EH (cell line): ENCODE data around the gene HOXC6.
A peak's percentile ranks its signal among the peaks of the same experiment; 100 is the strongest.

ENCODE experiments used
- DNase-seq: peaks from one replicate; pipeline ENCODE4 v3.0.0-alpha.2; 2015; ENCODE audit warnings: low read depth

The HOXC6 gene

DNA sequence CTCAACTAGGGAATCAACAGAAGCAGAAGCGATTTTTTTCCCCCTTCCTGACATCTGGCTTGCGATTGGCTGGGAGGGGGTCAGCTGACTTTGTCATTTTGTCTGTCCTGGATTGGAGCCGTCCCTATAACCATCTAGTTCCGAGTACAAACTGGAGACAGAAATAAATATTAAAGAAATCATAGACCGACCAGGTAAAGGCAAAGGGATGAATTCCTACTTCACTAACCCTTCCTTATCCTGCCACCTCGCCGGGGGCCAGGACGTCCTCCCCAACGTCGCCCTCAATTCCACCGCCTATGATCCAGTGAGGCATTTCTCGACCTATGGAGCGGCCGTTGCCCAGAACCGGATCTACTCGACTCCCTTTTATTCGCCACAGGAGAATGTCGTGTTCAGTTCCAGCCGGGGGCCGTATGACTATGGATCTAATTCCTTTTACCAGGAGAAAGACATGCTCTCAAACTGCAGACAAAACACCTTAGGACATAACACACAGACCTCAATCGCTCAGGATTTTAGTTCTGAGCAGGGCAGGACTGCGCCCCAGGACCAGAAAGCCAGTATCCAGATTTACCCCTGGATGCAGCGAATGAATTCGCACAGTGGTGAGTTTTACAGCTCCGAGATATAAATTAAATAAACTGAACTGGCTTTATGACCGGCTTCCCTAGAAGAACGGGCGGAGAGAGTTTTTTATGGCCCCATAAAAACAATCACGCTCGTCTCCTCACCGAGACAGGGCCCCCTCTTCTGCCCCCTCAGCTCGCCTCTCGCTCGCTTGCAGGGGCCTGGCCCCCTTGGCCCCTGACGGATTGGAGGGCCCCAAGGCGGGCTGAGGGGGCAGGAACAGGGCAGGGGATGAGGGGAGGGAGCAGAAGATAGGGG lies at the start of gene HOXC6:
TSS of gene HOXC6 (plus strand) at position 127 of the 888 bp plus-strand sequence. CDS start at position 209, 82 bp downstream.
- DNase-seq: no peak

DNA sequence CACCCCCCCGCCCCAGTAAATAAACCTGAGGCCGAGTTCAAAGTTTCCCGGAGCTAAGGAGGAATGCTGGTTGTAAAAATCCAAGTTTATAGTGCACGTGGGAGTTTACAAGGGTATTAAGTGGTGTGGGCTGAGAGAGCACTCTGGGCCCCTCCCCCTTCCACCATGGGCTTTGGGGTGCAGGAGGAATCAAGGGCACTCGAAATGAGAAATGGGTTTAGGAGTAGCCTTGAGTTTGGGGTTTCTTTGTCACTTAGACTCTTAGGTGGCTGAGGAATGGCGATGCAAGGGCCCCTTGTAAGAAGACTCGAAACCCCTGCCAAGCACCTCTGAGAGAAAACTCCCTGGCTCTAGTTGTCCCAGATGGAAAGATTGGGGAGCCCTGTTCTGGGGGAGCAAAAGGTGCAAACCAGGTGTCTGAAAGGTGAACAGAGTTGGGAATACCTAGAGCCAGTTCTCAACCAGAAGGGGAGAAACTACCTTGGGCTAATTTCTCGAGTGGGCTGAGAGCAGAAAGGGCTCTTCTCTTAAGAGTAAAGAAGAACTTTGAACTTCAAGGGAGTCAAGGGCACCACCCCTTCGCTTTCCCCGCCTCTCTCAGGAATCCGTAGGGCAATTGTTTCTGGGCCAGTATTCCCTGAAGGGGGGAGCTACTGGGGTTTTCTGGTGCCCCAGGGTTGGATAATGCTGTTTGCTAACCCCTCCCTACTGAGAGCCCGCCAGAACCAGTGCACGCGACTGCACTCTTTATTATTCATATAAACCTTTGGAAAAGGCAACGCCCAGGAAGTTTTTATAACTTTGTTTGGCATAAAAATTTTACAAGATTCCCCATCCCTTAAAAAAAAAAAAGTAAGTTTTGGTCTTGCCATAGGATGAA lies 49.5 kb upstream of the HOXC6 start:
- peak; percentile 76 for DNase-seq

DNA sequence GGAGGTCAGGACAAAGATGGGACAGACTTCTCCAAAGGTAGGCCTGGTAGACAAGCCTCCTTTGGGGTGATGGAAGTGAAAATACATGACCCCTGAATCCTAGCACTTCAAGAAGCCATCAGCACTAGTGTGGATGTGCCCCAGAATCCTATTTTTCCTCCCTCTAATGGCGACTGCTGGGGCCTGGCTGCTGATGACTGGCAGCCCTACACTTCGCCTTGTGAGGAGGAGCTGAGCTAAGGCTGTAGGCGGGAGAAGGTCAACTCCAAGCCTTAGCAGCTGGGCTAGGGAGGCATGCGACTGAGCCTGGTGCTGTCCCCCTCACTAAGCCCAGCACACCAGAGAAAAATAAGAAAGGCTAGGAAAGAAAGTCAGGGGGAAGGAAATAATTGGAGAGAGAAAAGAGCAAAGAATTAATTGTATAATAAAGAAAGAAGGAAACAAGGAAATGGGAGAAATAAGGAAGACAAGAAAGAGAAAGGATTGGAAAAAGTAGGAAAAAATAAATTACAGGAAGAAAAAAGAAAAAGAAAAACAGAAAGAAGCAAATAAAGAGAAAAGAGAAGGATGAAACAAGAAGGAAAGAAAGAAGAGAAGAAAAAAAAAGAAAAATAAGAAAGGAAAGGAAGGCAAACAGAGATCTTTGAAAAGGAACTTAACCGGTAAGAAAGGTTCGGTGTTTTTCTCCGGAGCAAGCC lies 48.0 kb upstream of the HOXC6 start:
- peak; percentile 58 for DNase-seq

DNA sequence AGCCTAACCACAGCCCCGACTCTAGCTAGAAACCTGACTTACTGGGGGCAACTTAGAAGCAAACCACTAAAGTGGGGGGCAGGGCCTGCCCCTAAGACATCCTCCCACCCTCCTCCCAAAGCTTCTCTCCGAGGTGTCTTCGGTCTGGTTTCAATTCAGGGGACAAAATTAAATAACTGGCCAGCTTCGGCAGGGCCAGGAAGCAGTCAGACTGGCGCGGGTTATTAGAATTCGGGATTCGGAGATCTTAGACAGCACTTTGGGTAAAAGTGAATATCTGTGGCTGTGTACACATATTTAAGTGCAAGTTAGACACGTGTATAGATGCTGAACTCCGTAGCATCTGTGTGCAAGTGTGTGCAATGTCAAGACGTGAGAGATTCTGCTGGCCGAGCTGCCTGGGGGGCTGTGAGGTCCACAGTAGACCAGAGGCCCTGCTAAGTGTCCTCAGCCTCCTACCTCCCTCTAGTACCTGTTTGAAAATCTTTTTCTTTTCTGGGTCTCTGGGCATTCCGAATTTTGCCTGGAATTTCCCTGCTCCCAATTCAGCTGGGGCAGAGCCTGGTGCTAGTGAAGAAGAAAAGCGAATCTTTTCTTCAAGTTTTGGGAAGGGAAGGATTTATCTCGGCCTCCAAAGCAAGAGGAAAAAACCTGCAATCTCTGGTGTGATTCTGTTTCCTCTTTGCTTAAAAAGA lies 47.3 kb upstream of the HOXC6 start:
- DNase-seq: peak; percentile 40

DNA sequence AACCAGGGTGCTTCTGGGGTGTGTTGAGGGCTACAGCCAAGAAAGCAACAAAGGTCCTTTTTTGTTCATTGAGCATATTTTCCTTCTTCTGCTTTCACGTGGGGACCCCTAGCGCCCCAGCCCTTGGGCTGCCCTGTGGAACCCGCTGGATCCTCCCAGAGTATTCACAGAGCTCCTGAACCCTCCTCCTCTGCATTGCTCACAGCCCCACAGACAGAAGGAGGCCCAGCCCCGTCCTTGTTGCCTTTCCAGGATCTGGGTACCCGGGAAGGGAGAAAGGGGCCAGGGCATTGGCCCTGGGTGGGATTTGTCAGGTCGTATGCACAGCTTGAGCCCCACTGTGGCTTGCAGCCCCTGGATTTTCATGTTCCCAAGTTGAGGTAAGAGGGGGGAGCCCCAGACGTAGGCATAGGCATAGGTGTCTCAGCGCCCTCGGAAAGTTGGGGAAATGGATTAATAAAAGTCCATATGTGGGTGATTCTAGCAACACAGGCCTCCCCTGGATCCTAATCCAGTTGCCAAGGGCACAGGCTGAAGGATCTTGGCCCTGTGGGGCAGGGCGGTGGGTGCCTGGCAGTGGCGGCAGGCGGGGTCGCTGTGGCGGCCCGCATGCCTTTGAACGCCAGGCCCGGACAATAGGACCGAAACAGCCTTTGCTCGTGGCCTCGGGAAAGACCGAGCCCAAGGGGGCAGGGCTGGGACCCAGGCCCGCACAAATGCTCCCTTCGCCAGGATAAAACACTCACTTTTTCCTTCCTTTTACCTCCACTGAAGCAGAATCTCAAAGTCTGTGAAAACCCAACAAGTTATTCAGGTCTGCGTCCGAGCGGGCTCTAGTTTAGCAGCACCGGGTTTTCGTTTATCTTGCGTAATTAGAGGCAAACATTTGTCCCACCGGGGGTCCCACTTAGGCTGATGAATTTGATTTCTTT lies 46.3 kb upstream of the HOXC6 start:
- peak; percentile 60 for DNase-seq

DNA sequence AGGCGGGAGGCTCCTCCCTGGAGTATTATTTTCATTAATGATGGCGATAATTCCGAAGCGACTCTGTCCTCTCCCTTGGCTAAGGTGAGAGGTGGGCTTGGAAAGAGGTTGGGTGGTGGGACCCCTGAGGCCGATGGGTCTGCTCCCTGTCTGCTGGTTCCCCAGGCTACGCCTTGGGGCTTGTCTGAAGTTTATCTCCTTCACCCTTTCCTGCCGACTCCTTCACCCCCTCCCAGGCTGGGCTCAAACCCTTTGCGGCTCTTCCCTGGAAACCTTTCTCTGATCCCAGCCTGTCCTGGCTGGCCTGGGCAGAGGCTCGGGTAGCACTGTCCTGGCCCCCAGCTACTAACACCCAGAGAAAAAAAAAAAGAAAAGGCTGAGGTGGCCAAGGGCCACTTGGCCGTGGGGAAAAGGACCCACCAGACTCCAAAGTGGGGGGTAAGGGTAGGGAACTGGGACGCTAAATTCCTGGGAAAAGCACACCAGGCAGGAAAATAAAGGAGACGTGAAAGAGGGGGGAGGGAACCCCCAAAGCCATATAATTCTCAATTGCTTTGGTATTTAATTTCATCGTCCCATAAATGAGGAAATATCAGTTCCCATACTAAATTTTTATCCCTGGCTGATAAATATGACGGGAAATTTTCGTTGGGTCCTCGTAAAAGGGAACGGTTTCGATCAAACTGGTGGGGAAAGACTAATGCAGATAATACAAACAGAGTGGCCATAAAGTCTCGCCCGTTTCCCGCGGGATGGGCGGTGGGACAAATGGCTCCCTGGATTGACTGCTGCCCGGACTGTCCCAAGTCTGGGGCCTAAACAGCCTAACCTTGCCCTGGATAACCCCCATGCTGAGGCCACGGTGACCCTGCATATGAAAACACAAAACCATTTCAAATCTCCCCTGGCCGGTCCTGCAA lies 45.3 kb upstream of the HOXC6 start:
- DNase-seq: no peak

DNA sequence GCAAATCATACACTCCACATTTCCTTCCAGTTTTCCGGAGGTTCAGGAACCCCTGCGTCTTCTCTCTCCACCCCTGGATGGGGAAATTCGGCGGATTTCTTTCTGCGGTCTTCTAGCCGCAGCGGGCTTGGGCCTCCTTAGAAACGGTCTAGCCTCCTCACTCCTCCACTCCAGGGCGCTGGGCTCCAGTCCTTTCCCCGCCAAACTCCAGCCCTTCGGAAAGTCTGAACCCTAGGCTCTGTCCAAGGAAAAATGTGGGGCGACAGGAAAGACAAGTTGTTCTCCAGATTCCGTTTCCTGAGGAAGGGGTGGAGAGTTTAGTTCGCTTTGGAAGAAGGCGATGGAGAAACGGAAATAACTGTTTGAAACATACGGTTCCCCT lies 44.7 kb upstream of the HOXC6 start:
- peak; percentile 36 for DNase-seq

DNA sequence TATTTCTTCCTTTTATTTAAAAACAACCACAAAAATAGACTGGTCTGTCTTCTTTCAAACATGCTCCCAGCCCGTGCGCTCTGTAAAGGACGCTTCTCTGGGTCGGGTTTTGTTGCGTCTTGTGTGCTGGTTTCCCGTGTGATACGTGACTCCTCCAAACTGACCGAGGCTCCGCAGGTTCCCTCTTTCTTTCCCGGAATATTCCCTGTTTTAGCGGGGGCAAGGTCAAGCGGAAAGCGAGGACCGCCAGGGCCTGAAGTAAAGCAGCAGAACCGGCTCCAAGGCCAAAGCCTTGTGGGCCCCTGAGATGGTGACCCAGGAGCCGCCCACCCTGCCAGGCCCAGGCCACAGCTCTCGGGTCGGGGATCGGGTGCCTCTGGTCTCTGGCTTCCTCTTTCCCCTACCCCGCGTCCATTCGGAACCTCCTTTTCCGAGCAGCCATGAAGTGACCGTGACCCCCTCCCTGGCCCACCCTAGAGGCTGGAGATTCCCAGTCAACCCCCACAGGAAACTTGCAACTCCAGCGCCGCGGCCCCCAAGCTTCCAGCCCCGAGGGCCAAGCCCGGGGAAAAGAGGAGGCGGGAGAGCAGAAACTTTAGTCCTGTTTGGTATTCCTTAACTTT lies 44.2 kb upstream of the HOXC6 start:
- peak; percentile 49 for DNase-seq

DNA sequence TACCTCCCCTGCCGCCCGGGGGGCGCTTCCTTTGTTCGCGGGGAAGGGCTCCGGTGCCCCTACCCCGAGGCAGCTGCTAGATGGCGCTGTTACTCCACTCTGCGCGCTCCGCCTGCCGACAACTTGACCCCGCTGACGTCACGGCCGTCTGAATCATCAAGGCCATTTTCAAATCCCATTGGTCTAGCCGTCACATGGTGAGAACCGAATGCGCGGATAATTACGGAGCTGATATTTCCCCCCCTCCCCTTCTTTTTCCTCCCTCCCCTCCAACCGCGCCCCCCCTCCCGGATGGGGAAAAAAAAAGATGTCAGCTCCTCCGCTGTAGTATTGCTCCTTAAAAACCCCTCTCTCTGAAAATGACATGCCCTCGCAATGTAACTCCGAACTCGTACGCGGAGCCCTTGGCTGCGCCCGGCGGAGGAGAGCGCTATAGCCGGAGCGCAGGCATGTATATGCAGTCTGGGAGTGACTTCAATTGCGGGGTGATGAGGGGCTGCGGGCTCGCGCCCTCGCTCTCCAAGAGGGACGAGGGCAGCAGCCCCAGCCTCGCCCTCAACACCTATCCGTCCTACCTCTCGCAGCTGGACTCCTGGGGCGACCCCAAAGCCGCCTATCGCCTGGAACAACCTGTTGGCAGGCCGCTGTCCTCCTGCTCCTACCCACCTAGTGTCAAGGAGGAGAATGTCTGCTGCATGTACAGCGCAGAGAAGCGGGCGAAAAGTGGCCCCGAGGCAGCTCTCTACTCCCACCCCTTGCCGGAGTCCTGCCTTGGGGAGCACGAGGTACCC lies 43.1 kb upstream of the HOXC6 start, which contains the start of gene HOXC10:
TSS of gene HOXC10 (plus strand) at position 246 of the 791 bp plus-strand sequence. CDS start at position 360, 114 bp downstream.
- peak; percentile 95 for DNase-seq

DNA sequence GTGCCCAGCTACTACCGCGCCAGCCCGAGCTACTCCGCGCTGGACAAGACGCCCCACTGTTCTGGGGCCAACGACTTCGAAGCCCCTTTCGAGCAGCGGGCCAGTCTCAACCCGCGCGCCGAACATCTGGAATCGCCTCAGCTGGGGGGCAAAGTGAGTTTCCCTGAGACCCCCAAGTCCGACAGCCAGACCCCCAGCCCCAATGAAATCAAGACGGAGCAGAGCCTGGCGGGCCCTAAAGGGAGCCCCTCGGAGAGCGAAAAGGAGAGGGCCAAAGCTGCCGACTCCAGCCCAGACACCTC lies 42.6 kb upstream of the HOXC6 start:
- DNase-seq: no peak

DNA sequence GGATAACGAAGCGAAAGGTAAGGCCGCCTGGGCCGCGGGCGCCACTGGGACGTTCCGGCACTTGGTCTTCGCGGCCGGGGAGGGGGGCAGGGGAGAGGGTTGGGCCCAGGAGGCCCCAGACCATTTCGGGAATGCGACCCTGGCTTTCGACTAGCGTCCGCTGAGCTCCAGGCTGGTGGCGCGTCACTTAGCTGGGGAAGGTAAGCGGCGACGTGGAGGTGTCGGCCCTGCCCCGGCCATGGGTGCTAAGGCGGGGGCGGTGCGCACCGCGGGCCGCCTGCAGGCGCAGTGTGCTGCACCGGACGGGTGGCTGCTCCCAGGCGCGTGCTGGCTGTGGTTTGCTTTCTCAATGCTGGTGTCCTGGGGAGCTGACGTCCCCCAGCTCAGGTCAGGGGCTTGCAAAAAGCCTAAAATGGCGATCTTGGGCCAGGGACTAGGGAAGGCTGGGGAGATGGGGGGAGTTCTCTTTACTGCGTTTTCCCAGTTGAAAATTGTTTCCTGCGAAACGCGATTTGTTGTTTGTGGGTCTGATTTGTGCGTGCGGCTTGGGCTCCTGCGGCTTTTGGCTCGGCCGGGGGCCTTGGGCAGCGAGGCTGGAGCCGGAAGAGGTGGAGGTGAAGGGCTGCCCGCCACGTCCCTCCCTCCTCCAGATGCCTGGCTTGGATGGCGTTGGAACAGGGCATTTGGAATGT lies 42.1 kb upstream of the HOXC6 start:
- DNase-seq: peak; percentile 50

DNA sequence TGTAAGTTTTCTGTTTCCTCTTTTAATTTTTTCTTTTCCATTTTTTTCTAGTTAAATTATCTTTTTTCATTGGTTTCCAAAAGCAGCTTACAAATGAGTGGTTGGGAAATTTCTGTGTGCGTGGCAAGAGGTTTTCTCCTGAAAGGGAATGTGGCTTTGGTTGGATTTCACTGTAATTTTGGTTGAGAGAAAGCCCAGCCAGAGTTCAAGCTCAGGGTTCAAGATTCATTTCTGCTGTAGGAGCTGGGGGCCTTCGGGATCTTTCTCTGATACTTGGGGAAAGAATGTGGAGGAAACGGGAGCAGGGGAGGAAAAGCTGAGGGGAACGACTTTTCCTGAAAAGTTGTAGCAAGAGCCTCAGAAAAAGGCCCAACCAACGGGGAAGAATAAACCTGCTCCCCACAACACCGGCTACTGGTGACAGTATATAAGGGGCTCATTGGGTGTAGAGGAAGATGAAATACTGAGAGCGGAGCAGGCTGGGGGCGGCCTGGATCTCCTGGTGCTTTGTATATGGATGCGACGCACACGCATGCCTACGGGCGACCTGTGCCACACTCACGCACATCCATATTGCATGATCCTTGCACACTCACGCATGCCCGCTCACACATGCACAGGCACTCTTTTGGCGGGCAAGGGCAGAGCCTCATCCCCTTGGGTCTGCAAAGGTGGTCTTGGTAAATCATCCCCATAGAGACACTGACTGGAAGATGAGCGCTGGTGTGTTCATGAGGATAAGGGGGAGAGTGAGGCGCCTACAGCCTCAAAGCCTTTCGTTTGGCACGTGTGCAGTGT lies 41.4 kb upstream of the HOXC6 start:
- DNase-seq: no peak

DNA sequence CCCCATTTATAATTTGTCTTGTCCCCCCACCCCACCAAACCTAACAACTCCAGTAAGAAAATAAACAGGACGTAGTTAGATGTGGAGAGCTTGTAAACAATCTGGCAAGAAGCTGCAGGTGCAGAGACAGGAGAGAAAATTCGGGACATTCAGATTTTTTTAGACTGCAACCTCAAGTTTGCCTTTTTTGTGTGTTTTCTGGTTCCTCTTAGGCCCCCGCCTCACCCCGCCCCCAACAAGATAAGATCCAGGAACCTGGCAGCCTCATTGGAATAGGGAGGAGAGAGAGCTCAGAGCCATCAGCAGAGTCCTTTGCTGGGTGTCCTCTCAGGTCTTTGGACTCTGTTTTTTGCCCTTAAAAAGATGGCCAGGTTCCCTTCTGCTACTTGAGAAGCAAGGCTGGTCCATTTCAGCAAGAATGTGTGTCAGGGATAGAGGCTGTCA lies 40.4 kb upstream of the HOXC6 start:
- no peak for DNase-seq

DNA sequence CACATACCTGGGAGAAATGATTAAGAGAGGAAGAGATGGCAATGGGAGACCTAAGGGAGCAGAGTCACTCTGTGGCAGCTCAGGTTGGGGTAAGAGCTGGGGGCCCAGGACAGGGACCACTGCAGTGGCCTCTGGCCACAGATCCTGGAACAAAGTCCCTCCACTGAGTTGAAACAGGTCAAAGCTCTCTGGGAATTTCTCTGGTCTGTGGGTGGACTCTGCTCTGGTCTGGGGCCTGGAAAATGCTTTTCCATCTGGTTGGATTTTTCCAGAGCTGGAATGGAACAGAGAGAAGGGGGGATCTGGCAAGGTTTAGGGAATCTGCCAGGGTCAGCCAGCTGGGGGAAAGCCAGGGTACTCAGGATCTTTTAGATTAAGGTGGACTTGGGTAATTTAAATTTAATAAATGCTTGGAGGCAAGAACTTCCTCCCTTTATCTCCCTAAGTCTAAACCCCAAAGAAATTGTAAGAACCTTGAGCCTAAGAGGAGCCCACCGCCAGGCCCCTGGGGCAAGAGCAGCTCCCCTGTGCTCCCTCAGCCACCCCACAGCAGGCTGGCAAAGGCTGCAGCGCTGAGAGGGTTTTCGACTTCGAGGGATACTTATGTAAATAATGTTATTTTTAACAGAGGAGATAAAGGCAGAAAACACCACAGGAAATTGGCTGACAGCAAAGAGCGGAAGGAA lies 39.6 kb upstream of the HOXC6 start:
- no peak for DNase-seq

DNA sequence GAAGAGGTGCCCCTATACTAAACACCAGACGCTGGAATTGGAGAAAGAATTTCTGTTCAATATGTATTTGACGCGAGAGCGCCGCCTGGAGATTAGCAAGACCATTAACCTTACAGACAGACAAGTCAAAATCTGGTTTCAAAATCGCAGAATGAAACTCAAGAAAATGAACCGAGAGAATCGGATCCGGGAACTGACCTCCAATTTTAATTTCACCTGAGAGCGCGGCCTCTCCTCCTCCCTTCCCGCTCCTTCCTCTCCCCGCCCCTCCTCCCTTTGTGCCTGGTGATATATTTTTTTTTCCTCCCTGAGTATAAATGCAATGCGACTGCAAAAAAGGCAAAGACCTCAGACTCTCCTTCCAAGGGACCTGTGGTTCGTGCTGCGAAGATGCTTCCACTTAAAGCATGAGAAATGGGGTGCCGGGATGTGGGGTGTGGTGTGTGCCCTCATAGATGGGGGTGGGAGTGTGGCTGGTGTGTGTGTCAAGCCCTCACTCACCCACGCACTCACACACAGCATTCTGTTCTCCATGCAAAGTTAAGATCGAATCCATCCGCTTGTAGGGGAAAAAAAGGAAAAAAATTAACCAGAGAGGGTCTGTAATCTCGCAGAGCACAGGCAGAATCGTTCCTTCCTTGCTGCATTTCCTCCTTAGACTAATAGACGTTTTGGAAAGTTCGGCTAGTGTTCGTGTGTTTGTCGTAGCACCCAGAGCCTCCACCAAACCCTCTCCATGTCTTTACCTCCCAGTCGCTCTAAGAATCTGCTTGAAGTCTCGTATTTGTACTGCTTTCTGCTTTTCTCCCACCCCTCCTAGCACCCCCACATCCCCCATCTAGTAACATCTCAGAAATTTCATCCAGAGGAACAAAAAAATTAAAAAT lies 38.8 kb upstream of the HOXC6 start:
- peak; percentile 70 for DNase-seq
